Activated CD4-positive, alpha-beta T cell treated with anti-CD3 and anti-CD28 coated beads, Interleukin-10, Interleukin-2, amounts not matched to agents 100 ng/mL and 50 ng/mL, durations not matched to agents 16 hours and 8 hours (primary cell): Measurements from ENCODE around the gene ACER2.

ENCODE experiments used
- DNase-seq: peaks from one replicate; pipeline ENCODE4 v3.0.0-alpha.2; 2020

ACER2 gene

GRCh38 chr9:19490269-19490668, 81.5 kb downstream of the ACER2 start:
- DNase-seq, result no peak

- DNase-seq, result no peak
Observed at GRCh38 chr9:19490828-19491227, 82.0 kb downstream of the ACER2 start.

GRCh38 chr9:19492775-19493173, 84.0 kb downstream of the ACER2 start:
- DNase-seq, result no peak

GRCh38 chr9:19493174-19493811, 84.5 kb downstream of the ACER2 start:
- peak; percentile 53 for DNase-seq

- DNase-seq, result no peak
Observed at GRCh38 chr9:19493876-19494275, 85.1 kb downstream of the ACER2 start.

- DNase-seq, result no peak
Observed at GRCh38 chr9:19495186-19496028, 86.6 kb downstream of the ACER2 start.

GRCh38 chr9:19496321-19497050, 87.7 kb downstream of the ACER2 start:
- no peak for DNase-seq

GRCh38 chr9:19497276-19497675, 88.5 kb downstream of the ACER2 start:
- DNase-seq, result no peak

- no peak for DNase-seq
Observed at GRCh38 chr9:19498015-19498414, 89.2 kb downstream of the ACER2 start.
